Activated naive CD4-positive, alpha-beta T cell treated with anti-CD3 and anti-CD28 coated beads, Interleukin-2, amount 10 ng/mL, durations not matched to agents 7 days and 5 days (primary cell): Measurements from ENCODE around the gene CNTNAP1.

Source experiments
- CTCF ChIA-PET: fragments of 350-600 bp; sonication (Branson Sonifier 250); formaldehyde crosslinking; loops from one replicate; lab custom pipeline; 2021; ENCODE audit warnings: antibody characterized with exemption; lab: Charles Lee
- DNase-seq: peaks from one replicate; pipeline ENCODE4 v3.0.0-alpha.2; 2020
- H3K27ac Mint-ChIP-seq: one replicate; pipeline ENCODE4 v1.8.0; 2021; ENCODE audit warnings: mild to moderate bottlenecking, moderate library complexity, mixed read lengths
- H3K27me3 Mint-ChIP-seq: one replicate; pipeline ENCODE4 v1.8.0; 2021; ENCODE audit warnings: mild to moderate bottlenecking, mixed read lengths
- H3K36me3 Mint-ChIP-seq: one replicate; pipeline ENCODE4 v1.8.0; 2021; ENCODE audit warnings: mixed read lengths
- H3K4me1 Mint-ChIP-seq: one replicate; pipeline ENCODE4 v1.8.0; 2021; ENCODE audit warnings: mixed read lengths
- H3K4me3 Mint-ChIP-seq: one replicate; pipeline ENCODE4 v1.8.0; 2021; ENCODE audit warnings: mild to moderate bottlenecking, moderate library complexity, mixed read lengths
- H3K9me3 Mint-ChIP-seq: one replicate; pipeline ENCODE4 v1.8.0; 2021; ENCODE audit warnings: mixed read lengths

Gene CNTNAP1

DNA sequence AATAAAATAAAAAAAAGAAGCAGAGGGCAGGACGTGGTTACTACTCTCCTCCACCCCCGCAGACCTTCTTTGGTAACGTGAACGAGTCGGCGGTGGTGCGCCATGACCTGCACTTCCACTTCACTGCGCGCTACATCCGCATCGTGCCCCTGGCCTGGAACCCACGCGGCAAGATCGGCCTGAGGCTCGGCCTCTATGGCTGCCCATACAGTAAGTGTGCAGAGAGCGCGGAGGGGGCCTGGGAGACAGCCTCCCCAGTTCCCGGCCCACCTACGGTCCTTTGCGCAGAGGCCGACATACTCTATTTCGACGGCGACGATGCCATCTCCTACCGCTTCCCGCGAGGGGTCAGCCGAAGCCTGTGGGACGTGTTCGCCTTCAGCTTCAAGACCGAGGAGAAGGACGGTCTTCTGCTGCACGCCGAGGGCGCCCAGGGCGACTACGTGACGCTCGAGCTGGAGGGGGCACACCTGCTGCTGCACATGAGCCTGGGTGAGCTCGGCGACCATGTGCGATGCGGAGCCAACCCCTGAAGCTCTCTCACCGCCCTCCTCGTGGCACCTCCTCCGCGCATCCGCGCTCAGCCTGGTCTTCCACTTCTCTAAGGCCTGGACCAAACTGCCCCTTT, 2.7 kb downstream of the CNTNAP1 start:
- H3K4me3 Mint-ChIP-seq: no peak overlapping the region
- peaks cover 79% of the 10 kb centered on the region for H3K27me3 Mint-ChIP-seq
- H3K36me3 Mint-ChIP-seq: peaks cover 3% of the 10 kb centered on the region
- CTCF ChIA-PET: interaction anchor here (1.5 kb wide), 1 partner anchor 107 kb away, joined by 5 read pairs; the partner anchor contains the start of gene PSMC3IP
- H3K9me3 Mint-ChIP-seq: no peaks in the 10 kb centered on the region
- H3K27ac Mint-ChIP-seq: no peak overlapping the region
- no peak for DNase-seq
- H3K4me1 Mint-ChIP-seq: peaks cover 35% of the 10 kb centered on the region

- CTCF ChIA-PET: interaction anchor here (1.5 kb wide), 1 partner anchor 108 kb away, joined by 5 read pairs; the partner anchor contains the start of gene PSMC3IP
- H3K4me1 Mint-ChIP-seq: peaks cover 29% of the 10 kb centered on the region
- no peak overlapping the region for H3K27ac Mint-ChIP-seq
- peaks cover 76% of the 10 kb centered on the region for H3K27me3 Mint-ChIP-seq
- DNase-seq: no peak
- no peak overlapping the region for H3K4me3 Mint-ChIP-seq
- H3K36me3 Mint-ChIP-seq: peaks cover 3% of the 10 kb centered on the region
- H3K9me3 Mint-ChIP-seq: no peaks in the 10 kb centered on the region
Measured at GRCh38 chr17:42685831-42686230, 3.5 kb downstream of the CNTNAP1 start.

GRCh38 chr17:42686520-42687128, 4.3 kb downstream of the CNTNAP1 start:
- Mint-ChIP-seq H3K27ac (no peak overlapping the region), H3K4me1 (peaks cover 22% of the 10 kb centered on the region), H3K9me3 (no peaks in the 10 kb centered on the region), H3K27me3 (peaks cover 75% of the 10 kb centered on the region), H3K4me3 (no peak overlapping the region), H3K36me3 (no peaks in the 10 kb centered on the region)
- CTCF ChIA-PET: no interaction called here
- no peak for DNase-seq

DNA sequence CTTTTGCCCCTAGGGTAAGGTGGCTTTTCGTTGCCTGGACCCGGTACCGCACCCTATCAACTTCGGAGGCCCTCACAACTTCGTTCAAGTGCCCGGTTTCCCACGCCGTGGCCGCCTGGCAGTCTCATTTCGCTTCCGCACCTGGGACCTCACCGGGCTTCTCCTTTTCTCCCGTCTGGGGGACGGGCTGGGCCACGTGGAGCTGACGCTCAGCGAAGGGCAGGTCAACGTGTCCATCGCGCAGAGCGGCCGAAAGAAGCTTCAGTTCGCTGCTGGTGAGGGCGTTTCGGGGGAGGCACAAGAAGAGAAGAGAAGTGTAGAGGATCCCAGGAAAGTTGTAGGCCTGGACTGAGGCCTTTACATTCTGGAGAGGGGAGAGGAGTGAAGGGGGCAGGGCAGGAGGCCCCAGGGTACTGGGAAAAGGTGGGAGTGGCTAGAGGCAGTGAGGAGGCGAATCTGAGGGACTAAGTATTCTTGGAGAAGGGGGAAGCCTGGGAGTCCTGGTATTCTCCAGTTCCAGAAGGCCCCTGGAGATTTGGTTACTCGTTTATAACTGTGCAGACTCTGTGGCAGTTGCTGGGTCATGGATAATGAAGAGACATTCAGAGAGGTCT, 5.5 kb downstream of the CNTNAP1 start:
- Mint-ChIP-seq H3K4me3 (no peak overlapping the region), H3K27me3 (peaks cover 65% of the 10 kb centered on the region), H3K36me3 (no peaks in the 10 kb centered on the region), H3K9me3 (no peaks in the 10 kb centered on the region), H3K4me1 (peaks cover 11% of the 10 kb centered on the region), H3K27ac (no peak overlapping the region)
- CTCF ChIA-PET: no interaction called here
- no peak for DNase-seq

- no peaks in the 10 kb centered on the region for H3K36me3 Mint-ChIP-seq
- no peaks in the 10 kb centered on the region for H3K9me3 Mint-ChIP-seq
- CTCF ChIA-PET: interaction anchor here (0.7 kb wide), 1 partner anchor 112 kb away, joined by 3 read pairs; no protein-coding TSS in a partner anchor
- no peak overlapping the region for H3K4me3 Mint-ChIP-seq
- no peaks in the 10 kb centered on the region for H3K4me1 Mint-ChIP-seq
- DNase-seq: no peak
- H3K27ac Mint-ChIP-seq: no peak overlapping the region
- H3K27me3 Mint-ChIP-seq: peaks cover 38% of the 10 kb centered on the region
Measured at GRCh38 chr17:42690596-42690995, 8.3 kb downstream of the CNTNAP1 start.

DNA sequence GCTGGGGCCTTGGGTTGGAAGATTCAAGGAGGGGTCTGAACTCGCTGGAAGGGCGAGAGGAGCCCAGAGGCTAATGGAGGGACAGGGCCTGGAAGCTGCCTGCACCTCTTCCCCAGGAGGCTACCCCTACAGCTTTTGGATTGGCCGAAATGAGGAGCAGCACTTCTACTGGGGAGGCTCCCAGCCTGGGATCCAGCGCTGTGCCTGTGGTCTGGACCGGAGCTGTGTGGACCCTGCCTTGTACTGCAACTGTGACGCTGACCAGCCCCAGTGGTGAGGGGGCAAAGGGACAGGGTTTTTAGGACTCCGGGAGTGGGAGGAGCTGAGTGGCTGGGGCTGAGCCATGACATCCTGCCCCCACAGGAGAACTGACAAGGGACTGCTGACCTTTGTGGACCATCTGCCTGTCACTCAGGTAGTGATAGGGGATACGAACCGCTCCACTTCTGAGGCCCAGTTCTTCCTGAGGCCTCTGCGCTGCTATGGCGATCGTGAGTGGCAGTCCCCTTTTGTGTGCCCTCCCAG, 8.8 kb downstream of the CNTNAP1 start:
- CTCF ChIA-PET: interaction anchor here (0.7 kb wide), 1 partner anchor 113 kb away, joined by 3 read pairs; no protein-coding TSS in a partner anchor
- peaks cover 33% of the 10 kb centered on the region for H3K27me3 Mint-ChIP-seq
- no peak overlapping the region for H3K4me3 Mint-ChIP-seq
- no peaks in the 10 kb centered on the region for H3K36me3 Mint-ChIP-seq
- DNase-seq: no peak
- H3K27ac Mint-ChIP-seq: no peak overlapping the region
- H3K4me1 Mint-ChIP-seq: no peaks in the 10 kb centered on the region
- H3K9me3 Mint-ChIP-seq: no peaks in the 10 kb centered on the region

- CTCF ChIA-PET: no interaction called here
- no peaks in the 10 kb centered on the region for H3K36me3 Mint-ChIP-seq
- no peak overlapping the region for H3K4me3 Mint-ChIP-seq
- H3K9me3 Mint-ChIP-seq: no peaks in the 10 kb centered on the region
- no peaks in the 10 kb centered on the region for H3K4me1 Mint-ChIP-seq
- DNase-seq: no peak
- peaks cover 20% of the 10 kb centered on the region for H3K27me3 Mint-ChIP-seq
- no peak overlapping the region for H3K27ac Mint-ChIP-seq
Measured at GRCh38 chr17:42692489-42692888, 10.2 kb downstream of the CNTNAP1 start.

- DNase-seq: no peak
- Mint-ChIP-seq H3K4me1 (no peaks in the 10 kb centered on the region), H3K27ac (no peak overlapping the region), H3K27me3 (peaks cover 11% of the 10 kb centered on the region), H3K4me3 (no peak overlapping the region), H3K36me3 (no peaks in the 10 kb centered on the region), H3K9me3 (no peaks in the 10 kb centered on the region)
- CTCF ChIA-PET: interaction anchor here (0.7 kb wide), 1 partner anchor 472 kb away, joined by 4 read pairs; no protein-coding TSS in a partner anchor
Measured at GRCh38 chr17:42694524-42694923, 12.2 kb downstream of the CNTNAP1 start.

DNA sequence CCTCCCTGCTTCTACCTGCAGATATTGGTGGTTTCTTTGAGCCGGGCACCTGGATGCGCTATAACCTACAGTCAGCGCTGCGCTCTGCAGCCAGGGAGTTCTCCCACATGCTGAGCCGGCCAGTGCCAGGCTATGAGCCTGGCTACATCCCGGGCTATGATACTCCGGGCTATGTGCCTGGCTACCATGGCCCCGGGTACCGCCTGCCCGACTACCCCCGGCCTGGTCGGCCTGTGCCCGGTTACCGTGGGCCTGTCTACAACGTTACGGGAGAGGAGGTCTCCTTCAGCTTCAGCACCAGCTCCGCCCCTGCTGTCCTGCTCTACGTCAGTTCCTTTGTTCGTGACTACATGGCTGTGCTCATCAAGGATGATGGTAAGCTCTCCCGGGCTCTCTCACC, 13.2 kb downstream of the CNTNAP1 start:
- no peaks in the 10 kb centered on the region for H3K9me3 Mint-ChIP-seq
- no peak overlapping the region for H3K27ac Mint-ChIP-seq
- H3K4me1 Mint-ChIP-seq: no peaks in the 10 kb centered on the region
- H3K27me3 Mint-ChIP-seq: peaks cover 11% of the 10 kb centered on the region
- H3K36me3 Mint-ChIP-seq: peaks cover 2% of the 10 kb centered on the region
- DNase-seq: no peak
- no peak overlapping the region for H3K4me3 Mint-ChIP-seq
- CTCF ChIA-PET: interaction anchor here (0.6 kb wide), 1 partner anchor 18 kb away, joined by 3 read pairs; no protein-coding TSS in a partner anchor

DNA sequence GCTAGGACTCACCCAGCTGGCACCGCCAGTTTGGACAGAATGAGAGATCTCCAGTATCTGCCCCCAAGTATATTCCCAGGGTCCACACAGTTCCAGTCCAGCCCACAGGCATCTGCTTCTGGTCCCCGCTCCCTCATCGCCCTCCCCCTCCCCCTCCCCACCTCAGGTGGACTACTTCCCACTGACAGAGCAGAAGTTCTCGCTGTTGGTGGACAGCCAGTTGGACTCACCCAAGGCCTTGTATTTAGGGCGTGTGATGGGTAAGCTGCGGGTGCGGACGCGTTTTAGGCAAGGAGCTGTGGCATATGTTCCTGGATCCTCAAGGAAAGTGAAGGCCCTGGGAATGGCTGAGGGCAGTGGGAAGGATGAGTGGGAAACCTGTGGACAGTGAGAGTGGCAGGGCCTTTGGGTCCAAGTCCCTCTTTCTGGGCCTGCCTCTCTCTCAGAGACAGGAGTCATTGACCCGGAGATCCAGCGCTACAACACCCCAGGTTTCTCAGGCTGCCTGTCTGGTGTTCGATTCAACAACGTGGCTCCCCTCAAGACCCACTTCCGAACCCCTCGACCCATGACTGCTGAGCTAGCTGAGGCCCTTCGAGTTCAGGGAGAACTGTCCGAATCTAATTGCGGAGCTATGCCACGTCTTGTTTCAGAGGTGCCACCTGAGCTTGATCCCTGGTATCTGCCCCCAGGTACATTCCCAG, 14.9 kb downstream of the CNTNAP1 start:
- no peaks in the 10 kb centered on the region for H3K27me3 Mint-ChIP-seq
- no peaks in the 10 kb centered on the region for H3K9me3 Mint-ChIP-seq
- no peak for DNase-seq
- H3K36me3 Mint-ChIP-seq: peaks cover 6% of the 10 kb centered on the region
- CTCF ChIA-PET: interaction anchor here (1.2 kb wide), 1 partner anchor 66 kb away, joined by 3 read pairs; no protein-coding TSS in a partner anchor
- no peak overlapping the region for H3K27ac Mint-ChIP-seq
- H3K4me3 Mint-ChIP-seq: no peak overlapping the region
- no peaks in the 10 kb centered on the region for H3K4me1 Mint-ChIP-seq

DNA sequence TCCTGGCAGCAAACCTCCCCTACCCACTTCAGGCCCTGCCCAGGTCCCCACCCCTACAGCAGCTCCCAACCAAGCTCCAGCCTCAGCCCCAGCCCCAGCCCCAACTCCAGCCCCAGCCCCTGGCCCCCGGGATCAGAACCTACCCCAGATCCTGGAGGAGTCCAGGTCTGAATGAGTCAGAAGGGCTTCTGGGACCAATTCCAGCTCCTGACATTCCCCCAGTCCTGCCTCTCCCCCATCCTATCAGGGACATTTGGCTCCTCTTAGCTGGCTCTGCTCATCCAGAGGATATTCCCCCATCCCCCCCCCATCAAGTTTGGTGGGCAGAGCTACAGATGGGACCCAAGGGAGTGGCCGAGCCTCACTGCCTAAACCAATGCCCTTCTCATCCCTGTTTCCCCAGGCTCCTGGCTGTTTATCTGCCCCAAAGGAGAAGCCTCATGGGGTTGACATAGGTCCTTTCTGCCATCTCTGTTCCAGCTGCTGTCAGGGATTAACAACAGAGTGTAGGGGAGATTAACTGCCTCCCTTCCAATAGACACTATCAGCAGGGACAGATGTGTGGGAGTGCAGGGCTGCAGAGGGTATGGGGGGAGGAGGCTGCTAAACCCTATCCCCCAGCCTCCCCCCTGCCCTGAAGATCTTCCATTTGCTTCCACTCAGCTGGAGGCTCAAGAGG, 16.5 kb downstream of the CNTNAP1 start:
- Mint-ChIP-seq H3K27me3 (no peaks in the 10 kb centered on the region), H3K27ac (no peak overlapping the region), H3K4me1 (no peaks in the 10 kb centered on the region), H3K4me3 (no peak overlapping the region), H3K9me3 (no peaks in the 10 kb centered on the region), H3K36me3 (peaks cover 17% of the 10 kb centered on the region)
- CTCF ChIA-PET: no interaction called here
- DNase-seq: no peak

- Mint-ChIP-seq H3K4me3 (no peak overlapping the region), H3K4me1 (peaks cover under 1% of the 10 kb centered on the region), H3K27me3 (no peaks in the 10 kb centered on the region), H3K36me3 (peaks cover 20% of the 10 kb centered on the region), H3K9me3 (no peaks in the 10 kb centered on the region), H3K27ac (no peak overlapping the region)
- no peak for DNase-seq
- CTCF ChIA-PET: no interaction called here
Measured at GRCh38 chr17:42699415-42699740, 17.0 kb downstream of the CNTNAP1 start.

DNA sequence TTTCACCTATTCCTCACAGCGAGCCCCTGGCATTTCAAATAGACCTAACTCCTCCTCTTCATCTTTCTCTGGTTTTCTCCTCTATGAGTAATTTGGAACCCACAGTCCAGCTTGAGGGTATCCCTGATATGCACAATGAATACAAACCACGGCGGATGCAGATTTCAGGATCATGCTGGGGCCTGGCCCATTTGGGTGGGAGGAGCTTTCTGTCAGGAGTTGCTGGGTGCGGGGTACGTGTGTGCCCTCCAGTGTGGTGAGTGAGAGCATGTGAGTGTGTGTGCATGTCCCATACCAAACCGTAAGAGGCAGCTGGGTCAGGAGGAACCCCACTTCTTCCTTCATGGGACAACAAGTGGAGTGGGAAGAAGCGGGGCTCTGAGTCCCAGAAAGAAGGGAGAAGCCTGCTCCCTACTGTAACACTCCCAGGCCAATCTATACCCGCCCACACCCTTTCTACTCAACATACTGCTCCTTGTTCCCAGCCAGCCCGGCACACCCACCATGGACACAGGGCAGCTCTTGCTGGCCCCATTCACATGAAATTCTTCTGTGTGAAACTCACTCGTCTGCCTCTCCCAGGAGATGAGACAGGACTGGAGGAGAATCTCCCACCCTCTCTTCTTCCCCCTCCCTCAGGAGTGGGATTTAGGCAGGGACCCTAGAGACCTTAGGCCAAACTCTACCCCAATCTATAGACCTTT, 18.4 kb downstream of the CNTNAP1 start:
- no peaks in the 10 kb centered on the region for H3K9me3 Mint-ChIP-seq
- CTCF ChIA-PET: no interaction called here
- no peak overlapping the region for H3K4me3 Mint-ChIP-seq
- H3K4me1 Mint-ChIP-seq: peaks cover 9% of the 10 kb centered on the region
- no peaks in the 10 kb centered on the region for H3K27me3 Mint-ChIP-seq
- DNase-seq: no peak
- no peak overlapping the region for H3K27ac Mint-ChIP-seq
- peaks cover 29% of the 10 kb centered on the region for H3K36me3 Mint-ChIP-seq
